ENCODE data around the gene ELOVL4.

The ELOVL4 gene

DNA sequence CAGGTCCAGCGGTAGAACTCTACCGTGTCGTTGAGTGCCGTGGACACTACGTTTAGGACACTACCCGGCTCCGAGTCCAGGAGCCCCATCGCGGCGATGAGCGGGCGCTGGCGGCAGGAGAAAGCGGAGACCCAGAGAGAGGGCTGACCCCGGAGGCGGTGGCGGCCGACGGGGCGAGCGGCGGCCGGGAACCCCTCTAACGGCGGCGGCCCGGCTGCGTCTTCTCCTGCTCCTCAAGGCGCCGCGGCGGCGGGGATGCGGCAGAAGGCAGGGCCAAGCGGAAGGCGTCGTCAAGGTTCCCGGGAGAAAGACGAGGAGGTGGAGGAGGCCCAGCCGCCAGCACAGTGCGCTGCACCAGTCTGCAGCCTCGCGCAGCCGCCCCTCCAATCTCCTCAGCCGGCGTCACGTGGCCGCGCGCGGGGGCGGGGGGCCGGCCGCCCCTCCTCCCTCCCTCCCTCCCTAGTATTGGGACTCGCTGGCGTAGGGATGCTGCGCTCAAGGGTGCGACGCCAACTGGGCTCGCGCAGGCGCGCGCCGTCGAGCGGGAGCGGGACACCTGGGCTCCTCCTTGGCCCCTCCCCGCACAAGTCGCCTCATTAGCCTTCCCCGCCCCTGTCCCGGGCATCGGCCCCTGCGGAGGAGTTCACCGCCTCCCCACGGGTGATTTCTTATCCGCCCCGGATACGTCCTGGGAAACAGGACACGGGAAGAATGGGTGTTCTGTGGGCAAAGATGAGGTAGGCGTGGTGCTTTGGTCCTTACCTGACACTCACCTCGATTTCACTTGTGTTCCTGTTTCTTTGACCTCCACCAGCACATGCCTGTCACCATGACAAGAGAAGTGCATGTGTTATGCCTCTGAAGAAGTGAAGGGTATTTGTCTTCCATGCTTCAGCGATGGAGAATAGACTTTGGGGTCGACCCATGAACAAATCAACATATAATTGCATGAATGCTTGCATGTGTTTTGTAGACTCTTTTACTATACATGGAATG is at the start of gene ELOVL4:
ELOVL4 (minus strand) TSS at position 363 of the 996 bp plus-strand sequence; CDS start at position 89, 274 bp downstream.
- DNase-seq, result peak; percentile 91 to 94 (median 94)

DNA sequence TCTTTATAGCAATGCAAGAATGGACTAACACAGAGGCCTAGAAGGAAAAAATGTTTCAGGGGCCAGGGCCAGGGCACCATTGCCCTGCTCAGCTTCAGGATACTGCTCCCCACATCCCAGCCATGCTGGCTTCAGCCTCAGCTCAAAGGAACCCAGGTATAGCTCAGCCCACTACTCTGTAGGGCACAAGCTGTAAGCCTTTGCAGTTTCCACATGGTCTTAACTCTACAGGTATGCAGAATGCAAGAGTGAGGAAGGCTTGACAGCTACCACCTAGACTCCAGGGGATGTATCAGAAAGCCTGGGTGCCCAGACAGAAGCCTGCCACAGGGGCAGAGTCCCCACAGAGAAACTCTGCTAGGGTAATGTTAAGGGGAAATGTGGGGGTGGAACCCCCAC is 46.6 kb upstream of the ELOVL4 start:
- DNase-seq, result no peak

GRCh38 chr6:79993012-79993910 is 45.9 kb upstream of the ELOVL4 start:
- DNase-seq, result no peak

DNA sequence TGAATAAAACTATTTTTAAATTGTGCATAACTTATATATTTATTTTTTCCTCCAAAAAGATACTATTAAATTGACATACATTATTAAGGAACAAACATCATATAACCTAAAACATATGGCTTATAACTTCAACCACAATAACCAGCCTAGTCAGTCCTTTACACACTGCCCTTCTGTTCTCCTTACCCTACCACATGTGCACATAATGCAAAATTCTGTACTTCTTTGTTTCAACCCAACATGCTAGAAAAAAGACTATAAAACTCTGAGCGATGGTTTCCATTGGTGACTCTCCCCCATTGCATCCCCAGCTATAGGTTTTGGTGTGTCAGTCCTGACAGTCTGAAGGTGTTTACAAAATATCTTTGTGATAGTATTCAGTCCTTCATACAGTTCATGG is 42.3 kb upstream of the ELOVL4 start:
- no peak for DNase-seq

GRCh38 chr6:79985128-79985527 is 37.8 kb upstream of the ELOVL4 start:
- no peak for DNase-seq

DNA sequence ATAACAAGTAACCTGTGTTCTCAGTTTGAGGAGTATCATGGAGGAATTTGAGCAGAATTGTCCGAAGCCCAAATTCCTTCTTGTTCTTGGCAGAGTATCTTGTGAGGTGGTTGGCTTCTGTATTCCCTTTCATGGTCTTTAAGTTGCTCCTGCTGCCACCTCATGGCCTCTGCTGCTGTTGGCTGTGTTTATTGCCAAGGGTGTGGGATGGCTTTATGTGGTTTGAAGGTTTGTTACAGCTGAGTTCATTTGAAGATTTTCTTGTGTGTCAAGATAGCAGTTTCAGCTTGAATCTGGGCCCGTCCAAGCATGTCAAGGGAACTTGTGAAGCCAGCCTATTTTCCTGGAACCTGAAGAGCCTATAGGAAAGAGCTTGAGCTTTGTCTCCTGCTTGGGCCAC is 36.9 kb upstream of the ELOVL4 start:
- peak in 1 of 3 experiments; percentile 70 for DNase-seq

DNA sequence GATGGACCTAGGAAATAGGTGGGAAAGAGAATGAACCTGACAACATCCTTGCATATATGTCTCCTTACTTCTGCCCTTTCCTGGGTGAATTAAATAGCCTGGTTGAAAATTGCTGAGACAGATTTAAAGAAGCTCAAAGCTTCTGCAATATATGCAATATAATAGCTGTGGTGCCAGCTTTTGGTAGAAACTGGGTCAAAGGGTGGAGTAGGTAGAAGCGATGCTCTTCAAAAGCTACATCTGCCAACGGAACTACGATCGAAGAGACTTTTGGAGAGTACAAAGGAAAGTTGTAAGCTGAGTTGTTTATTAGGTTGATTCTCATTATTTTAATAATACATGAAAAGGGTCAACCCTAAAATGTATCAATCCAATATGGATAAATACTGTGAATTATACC is 34.3 kb upstream of the ELOVL4 start:
- DNase-seq, result no peak

DNA sequence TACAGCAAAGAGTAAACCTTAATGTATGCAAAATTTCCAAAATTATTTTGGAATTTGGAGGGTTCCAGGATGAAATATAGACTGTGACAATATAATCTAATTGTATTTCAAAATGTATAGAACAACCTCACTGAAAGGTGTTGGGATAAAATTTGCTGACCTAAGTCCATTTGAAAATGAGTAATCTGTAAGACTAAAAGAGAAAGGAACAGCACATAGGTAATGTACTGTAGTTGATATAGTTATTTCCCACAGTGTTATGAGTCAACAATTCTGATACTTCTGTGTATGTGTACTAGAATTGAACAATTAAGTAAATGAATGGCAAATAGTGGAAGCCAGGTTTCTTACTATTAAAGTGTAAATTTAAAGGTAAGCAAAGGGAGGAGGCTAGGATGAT is 23.8 kb upstream of the ELOVL4 start:
- no peak for DNase-seq

- DNase-seq, result no peak
These were observed 22.4 kb upstream of the ELOVL4 start for GRCh38 chr6:79969784-79970183.

- DNase-seq, result no peak
These were observed 19.8 kb upstream of the ELOVL4 start for GRCh38 chr6:79967178-79967577.

- no peak for DNase-seq
These were observed 17.3 kb upstream of the ELOVL4 start for GRCh38 chr6:79964607-79965081.

DNA sequence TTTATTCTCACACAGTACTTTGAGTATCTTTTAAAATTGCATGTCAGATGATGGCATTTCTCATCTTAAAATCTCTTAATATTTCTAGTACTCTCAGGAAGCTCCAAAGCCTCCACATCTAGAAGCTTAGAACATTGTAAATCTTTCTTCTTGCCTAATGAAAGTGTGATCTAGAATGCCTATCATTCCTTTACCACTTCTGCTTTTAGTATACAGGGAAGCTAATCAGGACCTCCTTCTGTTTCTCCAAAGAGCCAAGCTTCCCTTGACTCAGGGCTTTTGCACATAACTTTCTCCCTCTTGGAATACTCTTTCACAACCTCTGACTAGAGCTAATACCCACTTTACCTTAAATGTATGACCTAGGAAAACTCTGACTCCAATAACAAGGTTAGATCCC is 7.5 kb upstream of the ELOVL4 start:
- no peak for DNase-seq

GRCh38 chr6:79949233-79949632 is 1.9 kb upstream of the ELOVL4 start:
- DNase-seq, result peak; percentile 34 to 92 (median 74)

GRCh38 chr6:79946272-79947190 is 822 bp downstream of the ELOVL4 start:
- peak; percentile 51 to 82 (median 80) for DNase-seq

DNA sequence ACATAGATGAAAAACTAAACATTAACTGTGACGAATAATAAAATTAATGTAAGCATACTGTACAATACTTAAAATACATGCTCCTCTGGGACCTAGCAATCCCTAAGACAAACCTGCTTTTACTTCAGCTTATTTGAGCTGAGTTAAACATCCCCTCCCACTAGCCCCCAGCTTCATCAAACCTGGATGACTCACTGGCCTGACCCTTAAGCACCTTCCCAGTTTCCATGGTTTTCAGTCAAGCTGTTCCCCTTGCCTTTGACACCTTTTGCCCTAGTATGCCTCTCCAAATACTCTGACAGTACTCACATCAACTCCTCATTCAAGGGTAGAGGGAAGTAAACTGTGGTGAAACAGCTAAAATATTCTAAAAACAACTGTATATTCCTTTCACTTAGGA is 4.2 kb downstream of the ELOVL4 start:
- no peak for DNase-seq

DNA sequence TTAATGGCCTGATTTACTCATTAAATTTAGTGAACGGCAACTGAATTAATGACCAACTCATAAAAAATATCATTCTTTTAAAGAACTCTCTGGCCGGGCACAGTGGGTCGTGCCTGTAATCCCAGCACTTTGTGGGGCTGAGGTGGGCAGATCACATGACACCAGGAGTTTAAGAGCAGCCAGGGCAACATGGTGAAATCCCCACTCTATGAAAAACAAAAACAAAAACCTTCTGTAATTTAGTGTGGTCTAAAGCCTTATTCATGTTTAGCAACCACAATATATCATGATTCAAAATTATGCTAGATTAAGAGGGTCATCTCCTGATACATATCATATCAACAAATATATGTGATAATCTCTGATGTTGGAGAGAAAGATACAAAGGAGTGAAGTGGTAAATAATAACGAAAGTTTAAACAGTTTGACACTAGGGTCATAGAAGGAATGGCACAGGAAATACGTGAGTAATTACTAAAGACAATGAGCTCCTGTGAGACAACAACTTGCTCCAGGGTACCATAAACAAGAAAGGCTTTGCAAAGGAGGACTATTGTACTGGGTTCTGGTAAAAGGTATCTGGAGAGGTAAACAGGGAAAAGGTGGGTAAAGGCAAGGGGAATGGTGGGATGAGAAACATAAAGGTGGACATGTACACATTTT is 5.7 kb downstream of the ELOVL4 start:
- no peak for DNase-seq

GRCh38 chr6:79928478-79928998 is 18.8 kb downstream of the ELOVL4 start:
- no peak for DNase-seq

- DNase-seq, result no peak
These were observed 19.6 kb downstream of the ELOVL4 start for GRCh38 chr6:79927758-79928157.

DNA sequence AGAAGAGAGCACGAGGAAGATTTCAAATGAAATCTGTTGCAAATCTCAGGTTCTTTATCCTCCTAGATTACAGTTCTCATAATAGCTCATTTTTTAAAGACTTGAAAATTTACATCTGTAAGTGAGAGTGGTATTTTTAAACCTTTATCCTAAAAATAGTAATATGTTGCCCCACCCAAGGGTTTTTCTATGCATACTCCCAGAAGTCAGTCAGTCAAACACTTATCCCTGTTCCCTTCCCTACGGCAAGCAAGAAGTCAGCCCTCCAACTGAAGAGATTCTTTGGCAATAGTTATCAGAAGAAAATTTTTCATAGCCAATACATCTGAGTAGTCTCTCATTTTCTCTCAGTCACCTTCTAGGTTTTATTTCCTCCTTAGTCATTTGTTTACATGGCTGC is 24.1 kb downstream of the ELOVL4 start:
- DNase-seq, result no peak

DNA sequence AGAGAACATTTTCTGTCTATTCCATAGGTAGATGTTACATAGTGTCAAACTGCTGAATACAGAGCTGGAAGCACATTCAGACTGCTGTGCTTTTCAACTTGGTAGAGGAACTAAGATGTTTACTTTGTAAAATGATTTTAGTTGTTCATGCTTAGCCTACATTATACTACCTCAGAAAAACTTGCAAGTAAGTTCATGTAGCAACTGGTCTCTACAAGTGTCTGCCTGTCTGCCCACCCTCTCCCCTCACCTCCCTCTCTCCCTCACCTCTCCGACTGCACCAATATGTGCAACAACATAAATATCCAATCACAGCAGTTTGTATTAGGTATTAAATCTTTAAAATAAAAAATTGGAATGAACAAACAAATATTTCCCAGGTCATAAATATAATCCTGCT is 25.3 kb downstream of the ELOVL4 start:
- no peak for DNase-seq

GRCh38 chr6:79913369-79913768 is 34.0 kb downstream of the ELOVL4 start:
- DNase-seq, result peak in 2 of 3 experiments; percentile 18 to 50
